SU-DHL-6 (cell line): ENCODE measurements around the gene PBX1.

ENCODE experiments used
- H2AFZ ChIP-seq: fragments of 200-600 bp; sonication (generic); 2 replicates; pipeline ENCODE4 v1.6.1; 2014; ENCODE audit warnings: low read depth, mild to moderate bottlenecking, moderate library complexity, mixed read lengths, antibody characterized with exemption, low read length; ENCODE audit not compliant: severe bottlenecking
- H3F3A ChIP-seq: fragments of 200-600 bp; shearing (Covaris generic); 2 replicates; pipeline ENCODE4 v1.6.0; 2016; ENCODE audit warnings: antibody characterized with exemption, mild to moderate bottlenecking; ENCODE audit not compliant: insufficient read depth
- H3K27ac ChIP-seq: fragments of 200-600 bp; sonication (generic); 2 replicates; pipeline ENCODE4 v1.5.1; 2016; ENCODE audit warnings: low read depth, mild to moderate bottlenecking, low read length, moderate library complexity, mixed read lengths
- H3K27me3 ChIP-seq: fragments of 200-600 bp; sonication (generic), shearing (Covaris generic); 2 replicates; pipeline ENCODE4 v1.6.0; 2014; ENCODE audit warnings: mild to moderate bottlenecking, low read length
- H3K36me3 ChIP-seq: fragments of 200-600 bp; sonication (generic); 2 replicates; pipeline ENCODE4 v1.6.1; 2014; ENCODE audit warnings: mild to moderate bottlenecking, low read length, mixed read lengths
- H3K4me2 ChIP-seq: fragments of 300-600, 200-600 bp; shearing (Covaris generic), sonication (generic); 2 replicates; pipeline ENCODE4 v1.6.0; 2014; ENCODE audit warnings: low read length, low read depth, mild to moderate bottlenecking; ENCODE audit not compliant: poor library complexity, severe bottlenecking
- H3K4me3 ChIP-seq: fragments of 200-600 bp; sonication (generic); 2 replicates; pipeline ENCODE4 v1.5.1; 2014; ENCODE audit warnings: antibody characterized with exemption, low read length, mild to moderate bottlenecking, mixed read lengths; ENCODE audit not compliant: insufficient read depth, poor library complexity, severe bottlenecking
- H3K79me2 ChIP-seq: fragments of 200-600 bp; sonication (generic); 2 replicates; pipeline ENCODE4 v1.6.1; 2014; ENCODE audit warnings: mild to moderate bottlenecking, low read length, moderate library complexity; ENCODE audit not compliant: insufficient read depth
- H3K9ac ChIP-seq: fragments of 200-600 bp; sonication (generic); 2 replicates; pipeline ENCODE4 v1.7.0; 2014; ENCODE audit warnings: mild to moderate bottlenecking, low read length
- H3K9me2 ChIP-seq: fragments of 200-600 bp; sonication (generic); replicated peaks from 2 replicates; pipeline ENCODE4 v1.6.1; 2014; ENCODE audit warnings: low read length; ENCODE audit not compliant: insufficient read depth
- H3K9me3 ChIP-seq: fragments of 200-600 bp; sonication (generic); 2 replicates; pipeline ENCODE4 v1.6.1; 2014; ENCODE audit warnings: low read length, mixed read lengths; ENCODE audit not compliant: insufficient read depth
- H4K20me1 ChIP-seq: fragments of 200-600 bp; sonication (generic); 2 replicates; pipeline ENCODE4 v1.6.1; 2014; ENCODE audit warnings: low read depth, mild to moderate bottlenecking, antibody characterized with exemption, low read length, moderate library complexity, mixed read lengths
- EZH2phosphoT487 ChIP-seq: fragments of 200-600 bp; sonication (generic), shearing (Covaris generic); conservative IDR thresholded peaks from 2 replicates; pipeline ENCODE4 v1.6.1; 2018; ENCODE audit warnings: mild to moderate bottlenecking, antibody characterized with exemption, low read length, moderate library complexity, mixed read lengths
- TF ChIP-seq, protein P1 (sequence below): fragments of 200-600 bp; sonication (generic); IDR thresholded peaks from one replicate; pipeline ENCODE4 v1.5.1; 2017; ENCODE audit warnings: antibody characterized with exemption, mild to moderate bottlenecking, low read length, moderate library complexity; ENCODE audit not compliant: insufficient read depth, poor library complexity, severe bottlenecking

The PBX1 gene

DNA sequence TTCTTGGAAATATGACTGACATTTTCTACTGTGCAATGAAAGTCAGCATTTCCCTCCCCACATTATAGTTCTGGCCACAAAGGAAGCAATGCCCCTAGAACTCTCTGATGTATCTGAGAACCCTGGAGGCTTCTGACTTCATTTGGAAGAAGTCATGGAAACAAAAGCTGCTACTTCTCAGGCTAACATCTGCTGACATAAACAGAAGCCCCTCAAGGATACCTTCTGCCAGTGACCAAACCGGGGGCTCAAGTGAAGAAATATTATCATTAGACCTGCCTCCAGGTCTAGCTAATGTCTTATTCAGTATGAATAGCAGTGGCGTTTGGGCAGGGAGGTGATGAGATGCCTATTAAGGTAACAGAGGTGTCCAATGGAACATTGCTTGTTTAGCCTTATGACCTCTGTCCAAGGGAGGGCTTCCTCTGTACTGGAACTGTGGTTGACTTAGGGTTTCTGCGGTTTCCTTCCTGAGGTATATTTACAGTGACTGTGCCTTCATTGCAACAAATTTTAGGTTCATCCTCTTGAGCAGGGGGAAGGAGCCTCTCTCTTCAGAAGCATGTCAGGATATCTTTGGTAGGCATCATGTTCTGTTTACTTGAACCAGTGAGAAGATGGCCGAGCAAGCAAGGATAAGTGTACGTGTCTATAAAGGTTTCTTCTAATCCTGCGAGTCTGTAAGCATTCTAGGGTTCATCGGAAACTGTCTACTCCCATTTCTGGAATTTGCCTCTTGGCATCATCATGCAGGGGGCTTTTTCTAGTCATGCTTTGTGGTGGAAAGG, 161.7 kb downstream of the PBX1 start:
- Histone ChIP-seq H3F3A (no peaks in the 10 kb centered on the region), H3K9me2 (no peaks in the 10 kb centered on the region), H3K9ac (no peak overlapping the region), H3K9me3 (no peaks in the 10 kb centered on the region), H3K4me2 (no peak overlapping the region), H4K20me1 (no peaks in the 10 kb centered on the region), H3K27ac (no peak overlapping the region), H3K4me3 (no peak overlapping the region), H3K27me3 (no peaks in the 10 kb centered on the region), H3K36me3 (no peaks in the 10 kb centered on the region), H2AFZ (no peak overlapping the region), H3K79me2 (no peaks in the 10 kb centered on the region)
- TF ChIP-seq, protein P1, sequence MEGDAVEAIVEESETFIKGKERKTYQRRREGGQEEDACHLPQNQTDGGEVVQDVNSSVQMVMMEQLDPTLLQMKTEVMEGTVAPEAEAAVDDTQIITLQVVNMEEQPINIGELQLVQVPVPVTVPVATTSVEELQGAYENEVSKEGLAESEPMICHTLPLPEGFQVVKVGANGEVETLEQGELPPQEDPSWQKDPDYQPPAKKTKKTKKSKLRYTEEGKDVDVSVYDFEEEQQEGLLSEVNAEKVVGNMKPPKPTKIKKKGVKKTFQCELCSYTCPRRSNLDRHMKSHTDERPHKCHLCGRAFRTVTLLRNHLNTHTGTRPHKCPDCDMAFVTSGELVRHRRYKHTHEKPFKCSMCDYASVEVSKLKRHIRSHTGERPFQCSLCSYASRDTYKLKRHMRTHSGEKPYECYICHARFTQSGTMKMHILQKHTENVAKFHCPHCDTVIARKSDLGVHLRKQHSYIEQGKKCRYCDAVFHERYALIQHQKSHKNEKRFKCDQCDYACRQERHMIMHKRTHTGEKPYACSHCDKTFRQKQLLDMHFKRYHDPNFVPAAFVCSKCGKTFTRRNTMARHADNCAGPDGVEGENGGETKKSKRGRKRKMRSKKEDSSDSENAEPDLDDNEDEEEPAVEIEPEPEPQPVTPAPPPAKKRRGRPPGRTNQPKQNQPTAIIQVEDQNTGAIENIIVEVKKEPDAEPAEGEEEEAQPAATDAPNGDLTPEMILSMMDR, result no peak
- TF ChIP-seq EZH2phosphoT487, result no peak

DNA sequence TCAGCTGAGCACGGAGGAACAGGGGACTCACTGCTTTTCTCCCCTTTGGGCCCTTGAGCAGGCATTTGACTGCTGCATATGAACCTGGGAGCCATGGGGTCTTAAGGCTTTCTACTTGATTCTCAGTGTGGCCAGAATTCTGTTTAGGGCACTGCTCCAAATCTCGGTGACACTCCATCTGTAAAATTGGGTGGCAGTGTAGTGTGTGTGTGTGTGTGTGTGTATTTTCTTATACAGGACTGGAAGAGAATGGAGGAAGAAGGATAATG, 162.2 kb downstream of the PBX1 start:
- H3K4me3 ChIP-seq, result no peak overlapping the region
- no peaks in the 10 kb centered on the region for H3K9me2 ChIP-seq
- H3K4me2 ChIP-seq, result no peak overlapping the region
- no peaks in the 10 kb centered on the region for H3F3A ChIP-seq
- TF ChIP-seq, protein P1, result no peak
- TF ChIP-seq EZH2phosphoT487, result no peak
- H3K27ac ChIP-seq, result no peak overlapping the region
- H3K36me3 ChIP-seq, result no peaks in the 10 kb centered on the region
- H4K20me1 ChIP-seq, result no peaks in the 10 kb centered on the region
- H2AFZ ChIP-seq, result no peak overlapping the region
- H3K79me2 ChIP-seq, result no peaks in the 10 kb centered on the region
- H3K27me3 ChIP-seq, result no peaks in the 10 kb centered on the region
- no peaks in the 10 kb centered on the region for H3K9me3 ChIP-seq
- no peak overlapping the region for H3K9ac ChIP-seq

DNA sequence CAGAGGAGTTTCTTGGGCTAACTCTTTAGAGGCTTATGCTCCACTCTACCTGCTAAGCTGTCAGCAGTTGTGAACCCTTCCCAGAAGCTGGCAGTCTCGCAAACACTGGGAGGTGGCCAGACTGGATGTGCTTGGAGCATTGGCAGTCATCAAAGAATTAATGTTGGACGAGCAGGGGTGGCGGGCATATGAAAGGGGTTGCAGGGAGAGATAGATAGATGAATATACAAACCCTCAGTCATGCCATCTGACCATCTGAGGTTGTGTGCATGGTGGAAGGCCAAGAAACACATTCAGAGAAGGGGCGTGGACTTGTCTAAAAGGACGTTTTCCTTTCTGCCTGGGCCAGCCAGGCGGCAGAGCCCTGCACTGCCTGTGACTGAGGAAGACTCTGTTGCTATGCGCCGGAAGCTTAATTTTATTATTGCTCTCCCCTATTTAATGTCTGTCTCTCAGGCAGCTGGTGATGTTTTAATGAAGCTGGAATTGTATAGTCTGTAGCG, 164.4 kb downstream of the PBX1 start:
- no peak for TF ChIP-seq EZH2phosphoT487
- TF ChIP-seq, protein P1, result no peak
- Histone ChIP-seq H3K27me3 (no peaks in the 10 kb centered on the region), H3K9me3 (no peaks in the 10 kb centered on the region), H3K9me2 (no peaks in the 10 kb centered on the region), H3K4me3 (no peak overlapping the region), H3K36me3 (no peaks in the 10 kb centered on the region), H3K9ac (no peak overlapping the region), H3K27ac (no peak overlapping the region), H3F3A (no peaks in the 10 kb centered on the region), H2AFZ (no peak overlapping the region), H4K20me1 (no peaks in the 10 kb centered on the region), H3K4me2 (no peak overlapping the region), H3K79me2 (no peaks in the 10 kb centered on the region)
